ENCODE data around the gene HECW1.

GRCh38 chr7:43076189-43076605 is 36.2 kb upstream of the HECW1 start:
- no peak for TF ChIP-seq EZH2phosphoT487 (IDR thresholded peaks at IDR 0.05)
- no peak for TF ChIP-seq CTCF (IDR thresholded peaks at IDR 0.05)

All from neural progenitor cell (in vitro differentiated cells).